ENCODE data around the gene MRPS34.

Gene MRPS34

DNA sequence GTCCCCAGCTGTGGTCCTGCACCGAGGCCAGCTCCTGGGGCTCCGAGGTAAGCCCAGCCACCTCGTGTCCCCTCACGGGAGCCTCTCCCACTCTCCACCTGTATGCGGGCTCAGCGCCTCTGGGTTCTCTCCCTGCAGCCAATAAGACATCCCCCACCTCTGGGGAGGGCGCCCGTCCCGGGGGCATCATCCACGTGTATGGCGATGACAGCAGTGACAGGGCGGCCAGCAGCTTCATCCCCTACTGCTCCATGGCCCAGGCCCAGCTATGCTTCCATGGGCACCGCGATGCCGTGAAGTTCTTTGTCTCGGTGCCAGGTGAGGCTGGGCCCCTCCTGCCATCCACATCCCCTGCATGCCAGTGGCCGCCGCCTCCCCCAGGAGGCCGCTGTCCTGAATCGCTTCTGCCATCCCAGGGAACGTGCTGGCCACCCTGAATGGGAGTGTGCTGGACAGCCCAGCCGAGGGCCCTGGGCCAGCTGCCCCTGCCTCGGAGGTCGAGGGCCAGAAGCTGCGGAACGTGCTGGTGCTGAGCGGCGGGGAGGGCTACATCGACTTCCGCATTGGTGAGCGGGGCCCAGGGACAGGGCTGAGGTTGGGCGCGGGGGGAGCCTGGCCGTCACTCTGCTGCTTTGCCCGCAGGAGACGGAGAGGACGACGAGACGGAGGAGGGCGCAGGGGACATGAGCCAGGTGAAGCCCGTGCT lies 4.7 kb downstream of the MRPS34 start:
- H3K4me2 ChIP-seq, result no peak overlapping the region
- no peak overlapping the region for H2AFZ ChIP-seq (ENCODE audit: low read depth)
- H4K20me1 ChIP-seq (ENCODE audit: insufficient read depth), result no peaks in the 10 kb centered on the region
- TF ChIP-seq, protein P1, sequence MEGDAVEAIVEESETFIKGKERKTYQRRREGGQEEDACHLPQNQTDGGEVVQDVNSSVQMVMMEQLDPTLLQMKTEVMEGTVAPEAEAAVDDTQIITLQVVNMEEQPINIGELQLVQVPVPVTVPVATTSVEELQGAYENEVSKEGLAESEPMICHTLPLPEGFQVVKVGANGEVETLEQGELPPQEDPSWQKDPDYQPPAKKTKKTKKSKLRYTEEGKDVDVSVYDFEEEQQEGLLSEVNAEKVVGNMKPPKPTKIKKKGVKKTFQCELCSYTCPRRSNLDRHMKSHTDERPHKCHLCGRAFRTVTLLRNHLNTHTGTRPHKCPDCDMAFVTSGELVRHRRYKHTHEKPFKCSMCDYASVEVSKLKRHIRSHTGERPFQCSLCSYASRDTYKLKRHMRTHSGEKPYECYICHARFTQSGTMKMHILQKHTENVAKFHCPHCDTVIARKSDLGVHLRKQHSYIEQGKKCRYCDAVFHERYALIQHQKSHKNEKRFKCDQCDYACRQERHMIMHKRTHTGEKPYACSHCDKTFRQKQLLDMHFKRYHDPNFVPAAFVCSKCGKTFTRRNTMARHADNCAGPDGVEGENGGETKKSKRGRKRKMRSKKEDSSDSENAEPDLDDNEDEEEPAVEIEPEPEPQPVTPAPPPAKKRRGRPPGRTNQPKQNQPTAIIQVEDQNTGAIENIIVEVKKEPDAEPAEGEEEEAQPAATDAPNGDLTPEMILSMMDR (conservative IDR thresholded peaks at IDR 0.05; ENCODE audit: low read depth, low read length), result no peak
- no peak overlapping the region for H3K9ac ChIP-seq
- no peak overlapping the region for H3K4me3 ChIP-seq (IDR thresholded peaks at IDR 0.05; ENCODE audit: insufficient read depth, low read depth, low read length)
- peaks cover 5% of the 10 kb centered on the region for H3K4me1 ChIP-seq (ENCODE audit: low read depth, poor library complexity, severe bottlenecking)
- H3K36me3 ChIP-seq (ENCODE audit: insufficient read depth), result no peaks in the 10 kb centered on the region
- no peak overlapping the region for H3K27ac ChIP-seq
- H3K27me3 ChIP-seq (ENCODE audit: insufficient read depth, low read depth), result no peaks in the 10 kb centered on the region
- H3K79me2 ChIP-seq (ENCODE audit: insufficient read depth, low read depth), result peaks cover 22% of the 10 kb centered on the region

DNA sequence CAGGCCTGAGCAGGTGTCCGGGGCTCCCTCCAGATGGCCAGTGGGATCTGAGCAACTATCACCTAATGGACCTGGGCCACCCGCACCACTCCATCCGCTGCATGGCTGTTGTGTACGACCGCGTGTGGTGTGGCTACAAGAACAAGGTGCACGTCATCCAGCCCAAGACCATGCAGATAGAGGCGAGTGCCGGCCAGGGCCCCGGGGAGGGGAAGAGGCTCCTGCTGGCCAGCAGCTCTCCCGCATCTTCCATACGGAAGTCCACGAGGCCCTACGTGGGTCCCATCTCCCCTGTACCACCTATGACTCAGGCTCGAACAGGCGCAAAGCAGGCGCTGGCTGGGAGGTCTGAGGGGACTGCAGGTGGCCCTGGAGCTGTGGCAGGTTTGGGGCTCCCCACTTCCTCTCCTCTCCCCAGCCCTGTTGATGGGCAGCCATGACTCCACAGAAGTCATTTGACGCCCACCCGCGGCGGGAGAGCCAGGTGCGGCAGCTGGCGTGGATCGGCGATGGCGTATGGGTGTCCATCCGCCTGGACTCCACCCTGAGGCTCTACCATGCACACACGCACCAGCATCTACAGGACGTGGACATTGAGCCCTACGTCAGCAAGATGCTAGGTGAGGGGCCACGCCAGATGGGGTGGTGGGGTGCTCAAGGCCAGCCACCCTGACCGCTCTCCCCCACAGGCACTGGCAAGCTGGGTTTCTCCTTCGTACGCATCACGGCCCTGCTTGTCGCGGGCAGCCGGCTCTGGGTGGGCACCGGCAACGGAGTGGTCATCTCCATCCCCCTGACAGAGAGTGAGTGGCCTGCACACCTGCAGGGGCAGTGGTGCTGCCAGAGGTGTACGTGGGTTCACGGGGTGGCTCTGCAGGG lies 5.6 kb downstream of the MRPS34 start:
- Histone ChIP-seq H3K4me3 (IDR thresholded peaks at IDR 0.05; ENCODE audit: insufficient read depth, low read depth, low read length) (no peak overlapping the region), H3K9ac (no peak overlapping the region), H2AFZ (ENCODE audit: low read depth) (no peak overlapping the region), H4K20me1 (ENCODE audit: insufficient read depth) (no peaks in the 10 kb centered on the region), H3K4me2 (no peak overlapping the region), H3K27ac (no peak overlapping the region), H3K79me2 (ENCODE audit: insufficient read depth, low read depth) (peaks cover 17% of the 10 kb centered on the region), H3K36me3 (ENCODE audit: insufficient read depth) (no peaks in the 10 kb centered on the region), H3K27me3 (ENCODE audit: insufficient read depth, low read depth) (no peaks in the 10 kb centered on the region), H3K4me1 (ENCODE audit: low read depth, poor library complexity, severe bottlenecking) (peaks cover 5% of the 10 kb centered on the region)
- TF ChIP-seq, protein P1 (conservative IDR thresholded peaks at IDR 0.05; ENCODE audit: low read depth, low read length), result no peak

DNA sequence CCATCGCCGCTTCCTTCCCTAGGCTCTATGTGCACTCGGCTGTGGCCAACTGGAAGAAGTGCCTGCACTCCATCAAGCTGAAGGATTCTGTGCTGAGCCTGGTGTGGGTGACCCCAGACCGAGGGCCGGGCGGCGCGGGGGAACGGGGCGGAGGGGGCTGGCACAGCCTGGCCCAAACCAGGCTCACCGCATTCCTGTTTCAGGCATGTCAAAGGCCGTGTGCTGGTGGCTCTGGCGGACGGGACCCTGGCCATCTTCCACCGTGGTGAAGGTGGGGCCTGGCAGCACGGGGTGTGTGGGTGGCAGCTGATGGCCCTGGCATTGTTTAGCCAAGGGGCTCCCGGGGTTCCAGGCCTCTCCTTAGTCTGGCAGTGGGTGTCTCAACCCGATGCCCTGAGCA lies 6.2 kb downstream of the MRPS34 start:
- H3K9ac ChIP-seq, result no peak overlapping the region
- H3K4me3 ChIP-seq (IDR thresholded peaks at IDR 0.05; ENCODE audit: insufficient read depth, low read depth, low read length), result no peak overlapping the region
- no peak overlapping the region for H2AFZ ChIP-seq (ENCODE audit: low read depth)
- no peaks in the 10 kb centered on the region for H3K27me3 ChIP-seq (ENCODE audit: insufficient read depth, low read depth)
- peaks cover 11% of the 10 kb centered on the region; the same call in 1 of the 2 replicates for H3K79me2 ChIP-seq (ENCODE audit: insufficient read depth, low read depth)
- H3K4me2 ChIP-seq, result no peak overlapping the region
- peaks cover 5% of the 10 kb centered on the region for H3K4me1 ChIP-seq (ENCODE audit: low read depth, poor library complexity, severe bottlenecking)
- TF ChIP-seq, protein P1 (conservative IDR thresholded peaks at IDR 0.05; ENCODE audit: low read depth, low read length), result no peak
- H3K27ac ChIP-seq, result no peak overlapping the region
- no peaks in the 10 kb centered on the region for H4K20me1 ChIP-seq (ENCODE audit: insufficient read depth)
- H3K36me3 ChIP-seq (ENCODE audit: insufficient read depth), result no peaks in the 10 kb centered on the region

DNA sequence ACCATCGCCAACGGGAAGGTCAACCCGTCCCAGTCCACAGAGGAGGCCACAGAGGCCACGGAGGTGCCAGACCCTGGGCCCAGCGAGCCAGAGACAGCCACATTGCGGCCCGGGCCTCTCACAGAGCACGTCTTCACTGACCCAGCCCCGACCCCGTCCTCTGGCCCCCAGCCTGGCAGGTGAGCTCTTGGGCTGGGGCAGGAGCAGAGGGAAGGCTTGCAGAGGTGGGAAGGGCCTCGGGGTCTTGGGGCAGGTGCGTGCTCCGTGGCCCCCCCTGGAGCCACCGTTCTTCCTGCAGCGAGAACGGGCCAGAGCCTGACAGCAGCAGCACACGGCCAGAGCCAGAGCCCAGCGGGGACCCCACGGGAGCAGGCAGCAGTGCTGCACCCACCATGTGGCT lies 6.7 kb downstream of the MRPS34 start:
- Histone ChIP-seq H3K9ac (no peak overlapping the region), H3K27me3 (ENCODE audit: insufficient read depth, low read depth) (no peaks in the 10 kb centered on the region), H2AFZ (ENCODE audit: low read depth) (no peak overlapping the region), H3K4me2 (no peak overlapping the region), H3K4me1 (ENCODE audit: low read depth, poor library complexity, severe bottlenecking) (peaks cover 5% of the 10 kb centered on the region), H3K4me3 (IDR thresholded peaks at IDR 0.05; ENCODE audit: insufficient read depth, low read depth, low read length) (no peak overlapping the region), H3K27ac (no peak overlapping the region), H3K36me3 (ENCODE audit: insufficient read depth) (no peaks in the 10 kb centered on the region), H4K20me1 (ENCODE audit: insufficient read depth) (no peaks in the 10 kb centered on the region), H3K79me2 (ENCODE audit: insufficient read depth, low read depth) (peaks cover 10% of the 10 kb centered on the region; the same call in 1 of the 2 replicates)
- TF ChIP-seq, protein P1 (conservative IDR thresholded peaks at IDR 0.05; ENCODE audit: low read depth, low read length), result no peak
